ENCODE data around the gene MOB1A.

GRCh38 chr2:74201596-74201995 is 22.9 kb upstream of the MOB1A start:
- TF ChIP-seq EZH2 (IDR thresholded peaks at IDR 0.05) (no peak), POLR2AphosphoS5 (IDR thresholded peaks at IDR 0.05; ENCODE audit: borderline replicate concordance, low read depth, low read length) (no peak)
